GM12801 (cell line): Measurements from ENCODE around the gene SPACA4.

Source experiments
- CTCF ChIP-seq: IDR thresholded peaks from one replicate; pipeline ENCODE4 v1.5.1; 2011; ENCODE audit warnings: control low read depth; ENCODE audit not compliant: insufficient read length; ENCODE audit errors: extremely low read depth

Gene SPACA4

GRCh38 chr19:48634424-48635262 lies 28.1 kb downstream of the SPACA4 start:
- no peak for TF ChIP-seq CTCF

GRCh38 chr19:48635263-48635965 lies 28.9 kb downstream of the SPACA4 start:
- TF ChIP-seq CTCF, result no peak

GRCh38 chr19:48635966-48636858 lies 29.7 kb downstream of the SPACA4 start:
- TF ChIP-seq CTCF, result no peak

GRCh38 chr19:48636859-48637448 lies 30.4 kb downstream of the SPACA4 start, which contains the start of gene DBP:
TSS of gene DBP (minus strand) at chr19:48637379. CDS start at chr19:48636994, 385 bp downstream.
- no peak for TF ChIP-seq CTCF

GRCh38 chr19:48637449-48637947 lies 31.0 kb downstream of the SPACA4 start:
- no peak for TF ChIP-seq CTCF

- no peak for TF ChIP-seq CTCF
These were observed 31.6 kb downstream of the SPACA4 start for GRCh38 chr19:48637948-48638830.
